Endothelial cell of umbilical vein (primary cell): ENCODE measurements around the gene IQCB1. TPM values are rescaled to one million over a fixed set of nuclear protein-coding genes. Genes with fewer than 3 reads are reported as not detected.

Source experiments
- BruUV-seq: library from RNA; stranded (reverse); fragments of 400-500 nt; replicated peaks from 2 replicates; lab custom pipeline; 2021; lab: Mats Ljungman, UMichigan
- CTCF ChIA-PET: fragments of 300-600, 350-600 bp; sonication (Branson Sonifier 250); formaldehyde crosslinking; loops from one replicate; lab custom pipeline; 2021; ENCODE audit warnings: antibody characterized with exemption, inconsistent platforms; lab: Charles Lee
- POLR2A ChIA-PET: fragments of 300-600, 350-600 bp; sonication (Branson Sonifier 250); formaldehyde crosslinking; loops from one replicate; lab custom pipeline; 2021; ENCODE audit warnings: antibody characterized with exemption, inconsistent platforms; lab: Charles Lee
- DNase-seq: peaks from one replicate; pipeline ENCODE4 v3.0.0-alpha.2; 2011; ENCODE audit warnings: low read depth, low spot score
- FAIRE-seq: peaks from 2 replicates; lab custom pipeline; 2011; peaks lifted over from hg19 to GRCh38; lab: Jason Lieb, UNC
- H2AFZ ChIP-seq: 2 replicates; pipeline ENCODE4 v1.6.0; 2012; ENCODE audit warnings: low read depth, low read length, control low read depth, inconsistent platforms
- H3K27ac ChIP-seq: 2 replicates; pipeline ENCODE4 v1.5.1; 2011; ENCODE audit warnings: low read depth, mild to moderate bottlenecking, control low read depth, low read length, moderate library complexity; ENCODE audit not compliant: insufficient read depth
- H3K27me3 ChIP-seq, 2 experiments: 2 replicates each; pipeline versions ENCODE4 v1.6.0 to v1.6.1; 2011; ENCODE audit warnings: low read length in 2 of 2, mixed read lengths in 1 of 2; ENCODE audit not compliant: control insufficient read depth in 2 of 2, insufficient read depth in 2 of 2
- H3K36me3 ChIP-seq, 2 experiments: 2 replicates in 1 of 2; 3 replicates in 1 of 2; pipeline ENCODE4 v1.5.1; 2011; ENCODE audit warnings: low read length in 2 of 2, mild to moderate bottlenecking in 1 of 2, moderate library complexity in 1 of 2; ENCODE audit not compliant: control insufficient read depth in 2 of 2, insufficient read depth in 2 of 2; ENCODE audit errors: extremely low read depth in 1 of 2
- H3K4me1 ChIP-seq: 3 replicates; pipeline ENCODE4 v1.5.1; 2011; ENCODE audit warnings: mild to moderate bottlenecking, low read length; ENCODE audit not compliant: control insufficient read depth, insufficient read depth; ENCODE audit errors: extremely low read depth
- H3K4me2 ChIP-seq: 2 replicates; pipeline ENCODE4 v1.6.1; 2011; ENCODE audit warnings: low read length, control low read depth, mixed read lengths; ENCODE audit not compliant: insufficient read depth
- H3K4me3 ChIP-seq, 3 experiments: fragments of 200-600 bp in 1 of 3; sonication (generic), shearing (Covaris generic) in 1 of 3; replicated peaks in 1 of 3; 2 replicates each; pipeline ENCODE4 v1.5.1; 2011 to 2016; ENCODE audit warnings: control low read depth in 3 of 3, low read length in 3 of 3, mild to moderate bottlenecking in 2 of 3, inconsistent platforms in 1 of 3, low read depth in 1 of 3, moderate library complexity in 1 of 3; ENCODE audit not compliant: insufficient read depth in 1 of 3
- H3K79me2 ChIP-seq: 2 replicates; pipeline ENCODE4 v1.6.0; 2012; ENCODE audit warnings: low read length, inconsistent platforms; ENCODE audit not compliant: control insufficient read depth, insufficient read depth
- H3K9ac ChIP-seq: replicated peaks from 2 replicates; pipeline ENCODE3; 2011; ENCODE audit warnings: low read length, control low read depth; ENCODE audit not compliant: insufficient read depth; ENCODE audit errors: extremely low read depth
- H3K9me1 ChIP-seq: replicated peaks from 3 replicates; pipeline ENCODE4 v1.6.0; 2011; ENCODE audit warnings: mild to moderate bottlenecking, low read length; ENCODE audit not compliant: control insufficient read depth, insufficient read depth; ENCODE audit errors: extremely low read depth
- H3K9me3 ChIP-seq: replicated peaks from 2 replicates; pipeline ENCODE4 v1.5.1; 2012; ENCODE audit warnings: low read length, inconsistent platforms; ENCODE audit not compliant: control insufficient read depth, insufficient read depth
- H4K20me1 ChIP-seq: replicated peaks from 2 replicates; pipeline ENCODE3; 2011; ENCODE audit warnings: mild to moderate bottlenecking, low read length; ENCODE audit not compliant: control insufficient read depth, insufficient read depth; ENCODE audit errors: extremely low read depth
- CTCF ChIP-seq, 2 donors: IDR thresholded peaks; 1 replicate in 1 of 2; 2 replicates in 1 of 2; pipeline ENCODE4 v1.5.1; 2011; ENCODE audit warnings: low read length in 2 of 2, mild to moderate bottlenecking in 2 of 2, moderate library complexity in 2 of 2, control low read depth in 1 of 2, inconsistent platforms in 1 of 2, low read depth in 1 of 2; ENCODE audit not compliant: insufficient read depth in 1 of 2; ENCODE audit errors: extremely low read depth in 1 of 2
- EZH2 ChIP-seq: IDR thresholded peaks from 2 replicates; pipeline ENCODE4 v1.6.1; 2012; ENCODE audit warnings: borderline replicate concordance, low read depth, mild to moderate bottlenecking, moderate library complexity, low read length, inconsistent platforms; ENCODE audit not compliant: severe bottlenecking
- FOS ChIP-seq: IDR thresholded peaks from 2 replicates; pipeline ENCODE4 v1.6.1; 2011; ENCODE audit warnings: mild to moderate bottlenecking, low read length, moderate library complexity, borderline replicate concordance; ENCODE audit not compliant: insufficient read depth
- GATA2 ChIP-seq: IDR thresholded peaks from 2 replicates; pipeline ENCODE4 v1.7.0; 2011; ENCODE audit warnings: low read depth, mild to moderate bottlenecking, moderate library complexity, mixed read lengths, low read length; ENCODE audit not compliant: insufficient read length, insufficient read depth
- JUN ChIP-seq: IDR thresholded peaks from 2 replicates; pipeline ENCODE4 v1.6.1; 2011; ENCODE audit warnings: borderline replicate concordance, low read depth; ENCODE audit not compliant: insufficient read length, insufficient read depth
- MAX ChIP-seq: IDR thresholded peaks from 2 replicates; pipeline ENCODE4 v1.6.1; 2011; ENCODE audit not compliant: insufficient read depth, insufficient read length
- MYC ChIP-seq: IDR thresholded peaks from one replicate; pipeline ENCODE4 v1.6.1; 2011; ENCODE audit warnings: mild to moderate bottlenecking, low read depth, low read length
- POLR2A ChIP-seq: IDR thresholded peaks from 2 replicates; pipeline ENCODE4 v1.6.1; 2012; ENCODE audit warnings: low read depth, mild to moderate bottlenecking, control low read depth, low read length
- POLR2AphosphoS5 ChIP-seq: IDR thresholded peaks from 2 replicates; pipeline ENCODE4 v1.6.1; 2012; ENCODE audit warnings: low read depth, mild to moderate bottlenecking, control low read depth, low read length, moderate library complexity; ENCODE audit not compliant: insufficient read depth
- dilution Hi-C: fragments of 300-500 bp; cut with MboI; formaldehyde crosslinking; loops from one replicate; pipeline ENCODE4 v1.15.0; 2019; ENCODE audit warnings: low sequenced_read_pairs; ENCODE audit not compliant: extremely low pct_ligation_motif_present
- intact Hi-C: fragments of 100-400 bp; cut with micrococcal nuclease; formaldehyde crosslinking; loops from one replicate; pipeline ENCODE4 v1.10.0; 2022
- polyA plus RNA-seq, 4 experiments: library from polyadenylated mRNA; depleted of rRNA in 3 of 4; stranded (reverse) in 3 of 4; unstranded in 1 of 4; fragments of >200 nt; gene quantifications; 2 replicates each; pipeline versions ENCODE4 v1.2.1 to v1.2.3, GENCODE V29; 2011 to 2012; ENCODE audit warnings: missing spikeins in 1 of 4
- total RNA-seq: library from RNA; stranded (reverse); gene quantifications from 2 replicates; pipeline ENCODE4 v1.2.3, GENCODE V29; 2021

IQCB1 gene
- total and polyA plus RNA-seq, 2 donors (not counting 3 experiments of a cell fraction or from before 2014, with no cell fraction given) = 9.9 to 22.0 TPM

DNA sequence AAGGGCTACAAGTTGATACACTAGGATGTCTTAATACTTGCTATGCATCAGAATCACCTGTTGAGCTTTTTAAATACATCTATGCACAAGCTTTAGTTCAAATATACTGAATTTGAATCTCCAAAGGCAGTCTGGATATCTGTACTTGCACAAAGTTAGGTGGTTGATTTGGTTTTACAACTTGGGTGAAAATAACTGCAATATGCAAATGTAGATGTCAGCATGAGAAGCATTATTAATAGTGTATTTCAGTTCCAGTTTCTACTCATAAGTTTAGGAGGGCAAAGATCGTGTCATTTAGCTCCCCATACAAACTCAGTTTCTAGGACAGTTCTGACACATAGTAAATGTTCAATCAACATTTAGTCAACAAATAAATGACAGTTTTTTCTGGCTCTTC is 25.6 kb downstream of the IQCB1 start:
- H3K27me3 ChIP-seq = no peaks in the 10 kb centered on the region
- no TSS peak for BruUV-seq
- TF ChIP-seq POLR2AphosphoS5 (no peak), JUN (no peak), MYC (no peak), GATA2 (no peak), FOS (no peak), EZH2 (no peak), MAX (no peak), POLR2A (no peak), CTCF (IDR thresholded peaks at IDR 0.05; ENCODE audit: extremely low read depth in 1 of 2, insufficient read depth in 1 of 2, low read depth in 1 of 2, low read length in 2 of 2) (no peak)
- DNase-seq (no peak), FAIRE-seq (no peak)
- intact Hi-C loops (no loop called here), dilution Hi-C loops (no loop called here)
- no peaks in the 10 kb centered on the region for H3K9me1 ChIP-seq
- H4K20me1 ChIP-seq = no peaks in the 10 kb centered on the region
- H3K27ac ChIP-seq = no peak overlapping the region
- CTCF ChIA-PET = interaction anchor here (1.3 kb wide), 1 partner anchor 19 kb away, joined by 4 read pairs; no protein-coding TSS in a partner anchor
- POLR2A ChIA-PET = interaction anchor here (0.6 to 0.7 kb wide), 2 partner anchors 331 to 1683 kb away, joined by 3 to 5 read pairs; no protein-coding TSS in a partner anchor
- no peak overlapping the region for H2AFZ ChIP-seq
- H3K9me3 ChIP-seq = no peaks in the 10 kb centered on the region
- H3K36me3 ChIP-seq = peaks cover 2 to 4% of the 10 kb centered on the region in 2 experiments
- no peak overlapping the region for H3K9ac ChIP-seq
- no peaks in the 10 kb centered on the region for H3K79me2 ChIP-seq
- H3K4me1 ChIP-seq = no peaks in the 10 kb centered on the region
- no peak overlapping the region for H3K4me3 ChIP-seq
- H3K4me2 ChIP-seq = no peak overlapping the region
